KMS-11 (cell line): ENCODE data around the gene ABCA3.

Experiments
- H2AFZ ChIP-seq: fragments of 200-600 bp; sonication (generic); 2 replicates; pipeline ENCODE4 v1.6.1; 2016; ENCODE audit warnings: antibody characterized with exemption, mixed run types, low read depth
- H3K27ac ChIP-seq: fragments of 200-600 bp; sonication (generic); 2 replicates; pipeline ENCODE4 v1.6.1; 2016; ENCODE audit warnings: mild to moderate bottlenecking, mixed run types
- H3K27me3 ChIP-seq: fragments of 200-600 bp; sonication (generic); 2 replicates; pipeline ENCODE4 v1.6.1; 2017; ENCODE audit warnings: mild to moderate bottlenecking, low read depth, mixed run types, moderate library complexity; ENCODE audit not compliant: insufficient read depth
- H3K36me3 ChIP-seq: fragments of 200-600 bp; sonication (generic); 2 replicates; pipeline ENCODE4 v1.6.1; 2017; ENCODE audit warnings: mild to moderate bottlenecking, mixed run types; ENCODE audit not compliant: insufficient read depth
- H3K4me1 ChIP-seq: fragments of 200-600 bp; sonication (generic); 2 replicates; pipeline ENCODE4 v1.6.1; 2016; ENCODE audit warnings: mild to moderate bottlenecking, low read depth, mixed run types; ENCODE audit not compliant: poor library complexity, severe bottlenecking
- H3K4me2 ChIP-seq: fragments of 200-600 bp; sonication (generic); 2 replicates; pipeline ENCODE4 v1.7.0; 2016; ENCODE audit warnings: mild to moderate bottlenecking, mixed run types
- H3K4me3 ChIP-seq: fragments of 200-600 bp; sonication (generic); IDR thresholded peaks from 2 replicates; pipeline ENCODE4 v1.6.1; 2017; ENCODE audit warnings: low read depth, low read length, mixed read lengths; ENCODE audit not compliant: insufficient read depth
- H3K79me2 ChIP-seq: fragments of 200-600 bp; sonication (generic); 2 replicates; pipeline ENCODE4 v1.6.1; 2016; ENCODE audit warnings: low read depth, mixed run types; ENCODE audit not compliant: insufficient read depth
- H3K9ac ChIP-seq: fragments of 200-600 bp; sonication (generic); 2 replicates; pipeline ENCODE4 v1.6.1; 2016; ENCODE audit warnings: mild to moderate bottlenecking, mixed run types
- H4K20me1 ChIP-seq: fragments of 200-600 bp; sonication (generic); 2 replicates; pipeline ENCODE4 v1.6.1; 2016; ENCODE audit warnings: mild to moderate bottlenecking, mixed run types; ENCODE audit not compliant: insufficient read depth
- TF ChIP-seq, protein P1 (sequence below): fragments of 200-600 bp; sonication (generic); conservative IDR thresholded peaks from 2 replicates; pipeline ENCODE4 v1.6.1; 2017; ENCODE audit warnings: low read depth, mild to moderate bottlenecking, antibody characterized with exemption, low read length, moderate library complexity, mixed read lengths

The ABCA3 gene

DNA sequence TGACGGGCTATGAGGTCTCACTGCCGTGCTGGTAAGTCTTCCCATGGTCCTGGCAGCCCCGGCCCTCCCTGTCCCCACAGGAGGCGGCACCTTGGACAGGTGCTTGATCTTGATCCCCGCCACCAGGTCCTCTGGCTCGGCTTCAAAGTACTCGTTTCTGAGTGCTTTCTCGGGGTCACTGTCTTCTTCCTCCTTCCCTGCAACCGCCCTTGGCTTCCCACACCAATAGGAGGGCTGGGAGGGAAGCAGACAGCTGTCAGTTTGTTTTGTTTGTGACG, 40.7 kb downstream of the ABCA3 start:
- no peaks in the 10 kb centered on the region for H3K4me1 ChIP-seq
- H3K36me3 ChIP-seq, result no peaks in the 10 kb centered on the region
- no peaks in the 10 kb centered on the region for H3K27me3 ChIP-seq
- H3K27ac ChIP-seq, result no peak overlapping the region
- H3K9ac ChIP-seq, result no peak overlapping the region
- H4K20me1 ChIP-seq, result no peaks in the 10 kb centered on the region
- no peaks in the 10 kb centered on the region for H3K79me2 ChIP-seq
- no peak overlapping the region for H3K4me3 ChIP-seq
- no peak overlapping the region for H3K4me2 ChIP-seq
- no peak overlapping the region for H2AFZ ChIP-seq
- TF ChIP-seq, protein P1, sequence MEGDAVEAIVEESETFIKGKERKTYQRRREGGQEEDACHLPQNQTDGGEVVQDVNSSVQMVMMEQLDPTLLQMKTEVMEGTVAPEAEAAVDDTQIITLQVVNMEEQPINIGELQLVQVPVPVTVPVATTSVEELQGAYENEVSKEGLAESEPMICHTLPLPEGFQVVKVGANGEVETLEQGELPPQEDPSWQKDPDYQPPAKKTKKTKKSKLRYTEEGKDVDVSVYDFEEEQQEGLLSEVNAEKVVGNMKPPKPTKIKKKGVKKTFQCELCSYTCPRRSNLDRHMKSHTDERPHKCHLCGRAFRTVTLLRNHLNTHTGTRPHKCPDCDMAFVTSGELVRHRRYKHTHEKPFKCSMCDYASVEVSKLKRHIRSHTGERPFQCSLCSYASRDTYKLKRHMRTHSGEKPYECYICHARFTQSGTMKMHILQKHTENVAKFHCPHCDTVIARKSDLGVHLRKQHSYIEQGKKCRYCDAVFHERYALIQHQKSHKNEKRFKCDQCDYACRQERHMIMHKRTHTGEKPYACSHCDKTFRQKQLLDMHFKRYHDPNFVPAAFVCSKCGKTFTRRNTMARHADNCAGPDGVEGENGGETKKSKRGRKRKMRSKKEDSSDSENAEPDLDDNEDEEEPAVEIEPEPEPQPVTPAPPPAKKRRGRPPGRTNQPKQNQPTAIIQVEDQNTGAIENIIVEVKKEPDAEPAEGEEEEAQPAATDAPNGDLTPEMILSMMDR, result no peak

DNA sequence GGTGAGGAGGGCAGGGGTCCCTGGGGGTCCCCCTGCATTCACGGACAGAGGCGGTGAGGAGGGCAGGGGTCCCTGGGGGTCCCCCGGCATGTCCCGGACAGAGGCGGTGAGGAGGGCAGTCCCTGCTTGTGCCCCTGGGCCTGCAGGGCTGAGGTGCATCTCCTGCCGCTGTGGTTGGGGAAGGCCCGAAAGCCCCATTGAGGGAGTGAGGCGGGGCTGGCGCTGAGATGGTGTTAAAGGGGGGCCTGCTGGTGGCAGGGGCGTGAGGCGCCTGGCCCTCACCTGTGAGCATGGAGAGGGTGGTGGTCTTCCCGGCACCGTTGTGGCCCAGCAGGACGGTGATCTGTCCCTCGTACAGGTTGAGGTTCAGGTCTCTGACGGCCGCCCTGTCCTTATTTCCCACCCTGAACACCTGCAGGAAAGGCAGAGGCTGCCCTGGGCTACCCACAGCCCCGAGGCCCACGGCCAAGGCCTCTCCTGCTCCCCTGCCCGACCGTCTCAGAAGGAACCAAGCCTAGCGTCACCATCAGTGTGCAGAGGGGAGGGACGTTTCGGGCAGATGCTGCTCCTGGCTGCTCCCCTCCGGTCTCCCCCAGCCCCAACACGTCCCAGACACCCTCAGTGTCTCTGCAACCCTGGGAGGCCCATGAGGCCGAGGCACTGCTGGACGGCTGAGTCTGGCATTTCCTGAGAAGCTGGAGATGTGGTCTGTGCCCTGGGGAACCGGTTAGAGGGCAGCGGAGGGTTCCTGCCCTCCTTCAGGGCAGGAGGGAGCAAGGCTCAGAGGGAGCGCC, 41.2 kb downstream of the ABCA3 start:
- no peak overlapping the region for H3K4me3 ChIP-seq
- no peaks in the 10 kb centered on the region for H3K4me1 ChIP-seq
- H4K20me1 ChIP-seq, result no peaks in the 10 kb centered on the region
- H3K36me3 ChIP-seq, result no peaks in the 10 kb centered on the region
- H2AFZ ChIP-seq, result no peak overlapping the region
- TF ChIP-seq, protein P1, result no peak
- no peak overlapping the region for H3K9ac ChIP-seq
- H3K79me2 ChIP-seq, result no peaks in the 10 kb centered on the region
- H3K27me3 ChIP-seq, result no peaks in the 10 kb centered on the region
- no peak overlapping the region for H3K4me2 ChIP-seq
- no peak overlapping the region for H3K27ac ChIP-seq

DNA sequence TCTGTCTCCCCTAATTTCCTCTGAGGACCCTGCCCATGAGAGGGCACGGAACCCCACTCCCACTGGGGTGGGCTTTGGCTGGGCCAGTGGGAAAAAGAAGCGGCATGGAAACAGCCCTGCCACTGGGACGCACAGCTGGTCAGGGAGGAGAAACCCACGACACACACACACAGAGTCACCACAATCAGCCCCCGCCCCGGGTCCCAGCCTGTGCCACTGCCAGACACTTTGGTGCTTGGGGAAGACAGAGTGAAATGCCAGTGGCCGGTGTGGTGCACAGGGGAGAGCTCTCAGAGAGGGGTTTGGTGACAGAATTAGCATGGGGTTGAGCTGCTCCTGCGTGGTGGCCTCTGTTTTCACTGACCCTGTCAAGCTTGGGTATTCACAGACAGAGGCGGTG, 41.9 kb downstream of the ABCA3 start:
- Histone ChIP-seq H3K4me3 (no peak overlapping the region), H3K27me3 (no peaks in the 10 kb centered on the region), H3K27ac (no peak overlapping the region), H3K4me1 (no peaks in the 10 kb centered on the region), H4K20me1 (no peaks in the 10 kb centered on the region), H2AFZ (no peak overlapping the region), H3K9ac (no peak overlapping the region), H3K4me2 (no peak overlapping the region), H3K36me3 (no peaks in the 10 kb centered on the region), H3K79me2 (no peaks in the 10 kb centered on the region)
- TF ChIP-seq, protein P1, result no peak

DNA sequence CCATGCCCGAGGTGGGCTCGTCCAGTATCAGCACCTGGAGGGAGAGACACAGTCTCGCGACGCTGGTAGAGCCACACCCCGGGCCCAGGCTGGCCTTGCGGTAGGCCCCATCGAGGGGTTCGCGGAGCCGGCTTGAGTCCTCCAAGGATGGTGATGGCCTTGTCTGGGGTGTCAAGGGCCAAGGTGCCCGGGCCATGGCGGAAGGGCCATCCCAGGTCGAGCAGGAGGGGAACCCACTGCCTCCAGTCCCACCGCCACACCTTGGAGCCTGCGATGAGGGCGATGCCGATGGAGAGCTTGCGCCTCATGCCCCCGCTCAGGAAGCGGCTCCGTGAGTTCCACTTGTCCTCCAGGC, 43.0 kb downstream of the ABCA3 start:
- no peak overlapping the region for H2AFZ ChIP-seq
- H3K79me2 ChIP-seq, result no peaks in the 10 kb centered on the region
- H3K9ac ChIP-seq, result no peak overlapping the region
- no peaks in the 10 kb centered on the region for H3K27me3 ChIP-seq
- no peaks in the 10 kb centered on the region for H4K20me1 ChIP-seq
- no peaks in the 10 kb centered on the region for H3K4me1 ChIP-seq
- no peak overlapping the region for H3K4me3 ChIP-seq
- H3K27ac ChIP-seq, result no peak overlapping the region
- no peaks in the 10 kb centered on the region for H3K36me3 ChIP-seq
- H3K4me2 ChIP-seq, result no peak overlapping the region
- TF ChIP-seq, protein P1, result no peak
